ENCODE measurements around the gene SLC16A2.

Gene SLC16A2

DNA sequence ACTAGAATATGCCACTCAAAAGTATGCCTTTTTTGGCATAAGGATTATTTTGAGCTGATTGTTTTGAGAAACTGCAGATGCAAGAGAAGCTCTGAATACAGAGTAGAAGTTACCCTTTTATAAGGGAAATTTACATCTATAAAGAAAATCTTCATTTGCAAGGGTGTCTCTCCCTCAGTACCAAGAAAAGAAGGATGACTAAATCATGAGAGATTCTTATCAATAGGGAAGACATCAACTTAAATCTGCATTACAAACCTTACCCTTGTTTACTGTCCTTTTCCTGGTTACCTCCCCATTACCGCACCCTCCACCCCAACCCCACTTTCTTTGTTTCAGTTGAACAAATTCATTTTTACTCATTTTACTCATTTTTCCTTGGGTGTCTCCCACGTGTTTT lies 130.6 kb downstream of the SLC16A2 start:
- Histone ChIP-seq H4K20me1 (ENCODE audit: low read depth, low read length) (no peaks in the 10 kb centered on the region), H3K36me3 (ENCODE audit: low read length) (no peaks in the 10 kb centered on the region), H3K4me2 (ENCODE audit: low read depth, low read length, poor library complexity, severe bottlenecking) (no peak overlapping the region), H3K9me2 (replicated peaks; ENCODE audit: insufficient read depth, low read length) (no peaks in the 10 kb centered on the region), H3K9ac (ENCODE audit: low read length) (no peak overlapping the region), H3K79me2 (ENCODE audit: insufficient read depth, low read length) (no peaks in the 10 kb centered on the region), H3K4me3 (ENCODE audit: insufficient read depth, low read length, poor library complexity, severe bottlenecking) (no peak overlapping the region), H3K27ac (ENCODE audit: low read depth, low read length) (no peak overlapping the region), H3K9me3 (ENCODE audit: insufficient read depth, low read length) (no peaks in the 10 kb centered on the region), H3F3A (ENCODE audit: insufficient read depth) (no peaks in the 10 kb centered on the region), H2AFZ (ENCODE audit: low read depth, low read length, severe bottlenecking) (no peak overlapping the region), H3K27me3 (ENCODE audit: low read length) (no peaks in the 10 kb centered on the region)
- TF ChIP-seq, protein P1, sequence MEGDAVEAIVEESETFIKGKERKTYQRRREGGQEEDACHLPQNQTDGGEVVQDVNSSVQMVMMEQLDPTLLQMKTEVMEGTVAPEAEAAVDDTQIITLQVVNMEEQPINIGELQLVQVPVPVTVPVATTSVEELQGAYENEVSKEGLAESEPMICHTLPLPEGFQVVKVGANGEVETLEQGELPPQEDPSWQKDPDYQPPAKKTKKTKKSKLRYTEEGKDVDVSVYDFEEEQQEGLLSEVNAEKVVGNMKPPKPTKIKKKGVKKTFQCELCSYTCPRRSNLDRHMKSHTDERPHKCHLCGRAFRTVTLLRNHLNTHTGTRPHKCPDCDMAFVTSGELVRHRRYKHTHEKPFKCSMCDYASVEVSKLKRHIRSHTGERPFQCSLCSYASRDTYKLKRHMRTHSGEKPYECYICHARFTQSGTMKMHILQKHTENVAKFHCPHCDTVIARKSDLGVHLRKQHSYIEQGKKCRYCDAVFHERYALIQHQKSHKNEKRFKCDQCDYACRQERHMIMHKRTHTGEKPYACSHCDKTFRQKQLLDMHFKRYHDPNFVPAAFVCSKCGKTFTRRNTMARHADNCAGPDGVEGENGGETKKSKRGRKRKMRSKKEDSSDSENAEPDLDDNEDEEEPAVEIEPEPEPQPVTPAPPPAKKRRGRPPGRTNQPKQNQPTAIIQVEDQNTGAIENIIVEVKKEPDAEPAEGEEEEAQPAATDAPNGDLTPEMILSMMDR (IDR thresholded peaks at IDR 0.05; ENCODE audit: insufficient read depth, low read length, poor library complexity, severe bottlenecking), result no peak
- TF ChIP-seq EZH2phosphoT487 (conservative IDR thresholded peaks at IDR 0.05; ENCODE audit: low read length), result no peak

DNA sequence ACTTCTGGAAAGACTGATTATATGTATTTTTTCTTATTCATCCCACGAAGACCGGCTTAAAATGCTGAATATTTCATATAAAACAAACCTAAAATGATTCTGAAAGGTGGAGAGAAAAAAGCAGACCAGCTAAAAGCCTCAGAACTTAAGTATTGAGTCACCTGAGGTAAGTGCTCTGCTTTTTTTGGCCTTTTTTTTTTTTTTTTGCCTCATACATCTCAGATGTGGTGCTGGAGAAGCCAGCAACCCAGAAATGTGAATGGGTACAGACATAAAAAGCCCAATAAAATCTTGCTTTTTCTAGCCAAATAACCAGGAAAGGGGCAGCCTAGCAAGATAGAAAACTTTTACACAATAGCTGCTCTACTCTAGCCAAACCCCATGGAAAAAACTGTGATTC lies 136.1 kb downstream of the SLC16A2 start:
- H3K27me3 ChIP-seq (ENCODE audit: low read length), result no peaks in the 10 kb centered on the region
- no peak overlapping the region for H3K4me2 ChIP-seq (ENCODE audit: low read depth, low read length, poor library complexity, severe bottlenecking)
- H3K9ac ChIP-seq (ENCODE audit: low read length), result no peak overlapping the region
- no peaks in the 10 kb centered on the region for H3K9me3 ChIP-seq (ENCODE audit: insufficient read depth, low read length)
- H3K36me3 ChIP-seq (ENCODE audit: low read length), result no peaks in the 10 kb centered on the region
- H4K20me1 ChIP-seq (ENCODE audit: low read depth, low read length), result no peaks in the 10 kb centered on the region
- no peak overlapping the region for H2AFZ ChIP-seq (ENCODE audit: low read depth, low read length, severe bottlenecking)
- H3F3A ChIP-seq (ENCODE audit: insufficient read depth), result no peaks in the 10 kb centered on the region
- H3K79me2 ChIP-seq (ENCODE audit: insufficient read depth, low read length), result no peaks in the 10 kb centered on the region
- H3K4me3 ChIP-seq (ENCODE audit: insufficient read depth, low read length, poor library complexity, severe bottlenecking), result no peak overlapping the region
- H3K27ac ChIP-seq (ENCODE audit: low read depth, low read length), result no peak overlapping the region
- no peak for TF ChIP-seq EZH2phosphoT487 (conservative IDR thresholded peaks at IDR 0.05; ENCODE audit: low read length)
- TF ChIP-seq, protein P1 (IDR thresholded peaks at IDR 0.05; ENCODE audit: insufficient read depth, low read length, poor library complexity, severe bottlenecking), result no peak
- H3K9me2 ChIP-seq (replicated peaks; ENCODE audit: insufficient read depth, low read length), result no peaks in the 10 kb centered on the region

DNA sequence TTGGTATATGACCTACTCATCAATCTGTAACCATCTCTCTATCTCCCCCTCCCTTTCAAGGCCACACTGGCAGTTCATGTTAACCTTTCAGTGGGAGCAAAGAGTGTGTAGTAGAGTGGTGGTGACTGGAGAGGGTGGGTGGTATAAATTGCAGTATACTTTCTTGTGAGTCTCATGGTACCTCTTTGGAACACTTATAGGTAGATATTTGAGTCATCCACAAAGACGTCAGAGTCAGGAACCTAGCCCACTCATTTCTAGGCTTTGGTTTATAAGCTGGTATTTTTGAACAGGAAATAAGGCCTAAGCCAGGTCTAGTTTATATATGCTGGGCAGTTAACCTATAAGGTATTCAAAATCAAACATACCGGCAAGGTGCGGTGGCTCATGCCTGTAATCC lies 156.8 kb downstream of the SLC16A2 start:
- H3K27me3 ChIP-seq (ENCODE audit: low read length), result no peaks in the 10 kb centered on the region
- H3K9ac ChIP-seq (ENCODE audit: low read length), result no peak overlapping the region
- no peaks in the 10 kb centered on the region for H3K9me2 ChIP-seq (replicated peaks; ENCODE audit: insufficient read depth, low read length)
- no peak overlapping the region for H3K27ac ChIP-seq (ENCODE audit: low read depth, low read length)
- H3K4me3 ChIP-seq (ENCODE audit: insufficient read depth, low read length, poor library complexity, severe bottlenecking), result no peak overlapping the region
- H2AFZ ChIP-seq (ENCODE audit: low read depth, low read length, severe bottlenecking), result no peak overlapping the region
- H3F3A ChIP-seq (ENCODE audit: insufficient read depth), result no peaks in the 10 kb centered on the region
- TF ChIP-seq, protein P1 (IDR thresholded peaks at IDR 0.05; ENCODE audit: insufficient read depth, low read length, poor library complexity, severe bottlenecking), result no peak
- no peak for TF ChIP-seq EZH2phosphoT487 (conservative IDR thresholded peaks at IDR 0.05; ENCODE audit: low read length)
- no peaks in the 10 kb centered on the region for H4K20me1 ChIP-seq (ENCODE audit: low read depth, low read length)
- H3K4me2 ChIP-seq (ENCODE audit: low read depth, low read length, poor library complexity, severe bottlenecking), result no peak overlapping the region
- no peaks in the 10 kb centered on the region for H3K9me3 ChIP-seq (ENCODE audit: insufficient read depth, low read length)
- no peaks in the 10 kb centered on the region for H3K79me2 ChIP-seq (ENCODE audit: insufficient read depth, low read length)
- H3K36me3 ChIP-seq (ENCODE audit: low read length), result no peaks in the 10 kb centered on the region
